Stimulated activated memory B cell treated with anti-CD40 and anti-IgM and Interleukin-4, amounts not matched to agents 10 μg/mL and 1 μg/mL and 100 μg/mL, for 72 hours (primary cell): ENCODE data around the gene CDH13.
A peak's percentile ranks its signal among the peaks of the same experiment; 100 is the strongest.

Source experiments
- ATAC-seq: fragments of 150-1000 bp; cut with Tn5 transposase; 2 replicates; pipeline ENCODE4 v1.10.0; 2021
- H3K27ac Mint-ChIP-seq: one replicate; pipeline ENCODE4 v1.8.0; 2022; ENCODE audit warnings: mild to moderate bottlenecking, mixed read lengths
- H3K27me3 Mint-ChIP-seq: one replicate; pipeline ENCODE4 v1.8.0; 2022; ENCODE audit warnings: mixed read lengths
- H3K36me3 Mint-ChIP-seq: one replicate; pipeline ENCODE4 v1.8.0; 2022; ENCODE audit warnings: mixed read lengths
- H3K4me1 Mint-ChIP-seq: one replicate; pipeline ENCODE4 v1.8.0; 2022; ENCODE audit warnings: mixed read lengths
- H3K4me3 Mint-ChIP-seq: one replicate; pipeline ENCODE4 v1.8.0; 2022; ENCODE audit warnings: mild to moderate bottlenecking, moderate library complexity, mixed read lengths
- H3K9me3 Mint-ChIP-seq: one replicate; pipeline ENCODE4 v1.8.0; 2022; ENCODE audit warnings: mixed read lengths

The CDH13 gene

DNA sequence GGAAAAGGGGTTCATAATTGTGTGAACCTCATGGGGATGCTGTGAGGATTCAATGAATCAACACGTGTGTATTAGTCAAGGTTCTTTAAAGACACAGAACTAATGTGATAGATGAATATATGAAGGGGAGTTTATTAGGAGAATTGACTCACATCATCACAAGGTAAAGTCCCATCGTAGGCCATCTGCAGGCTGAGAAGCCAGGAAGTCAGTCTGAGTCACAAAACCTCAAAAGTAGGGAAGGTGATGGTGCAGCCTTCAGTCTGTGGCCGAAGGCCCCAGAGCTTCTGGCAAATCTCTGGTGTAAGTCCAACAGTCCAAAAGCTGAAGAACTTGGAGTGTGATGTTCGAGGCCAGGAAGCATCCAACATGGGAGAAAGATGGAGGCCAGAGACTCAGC lies 413.4 kb downstream of the CDH13 start:
- H3K27ac Mint-ChIP-seq: no peak overlapping the region
- no peaks in the 10 kb centered on the region for H3K4me1 Mint-ChIP-seq
- H3K27me3 Mint-ChIP-seq: peaks cover 37% of the 10 kb centered on the region
- no peaks in the 10 kb centered on the region for H3K36me3 Mint-ChIP-seq
- ATAC-seq: peak; percentile 50
- no peaks in the 10 kb centered on the region for H3K9me3 Mint-ChIP-seq
- H3K4me3 Mint-ChIP-seq: no peak overlapping the region

DNA sequence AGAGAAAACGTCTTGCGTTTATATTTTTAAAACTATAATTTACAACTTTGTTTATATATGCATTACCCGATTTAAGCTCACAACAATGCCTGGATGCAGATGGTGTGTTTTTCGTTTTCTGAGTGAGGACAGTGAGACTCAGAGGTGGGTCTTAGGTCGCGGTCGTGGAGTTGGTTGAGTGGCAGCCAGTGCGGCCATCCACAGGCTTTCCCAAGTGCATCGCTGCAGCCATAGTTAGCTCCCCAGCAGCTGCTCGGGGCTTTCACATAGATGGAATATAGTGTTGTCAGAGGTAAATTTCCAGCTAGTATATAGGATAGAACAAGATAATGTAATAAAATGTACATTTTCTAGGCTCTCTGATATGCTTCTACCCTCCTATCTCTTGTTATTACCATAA lies 417.8 kb downstream of the CDH13 start:
- ATAC-seq: no peak
- Mint-ChIP-seq H3K9me3 (no peaks in the 10 kb centered on the region), H3K4me3 (no peak overlapping the region), H3K36me3 (no peaks in the 10 kb centered on the region), H3K27me3 (peaks cover 13% of the 10 kb centered on the region), H3K27ac (no peak overlapping the region), H3K4me1 (no peaks in the 10 kb centered on the region)

DNA sequence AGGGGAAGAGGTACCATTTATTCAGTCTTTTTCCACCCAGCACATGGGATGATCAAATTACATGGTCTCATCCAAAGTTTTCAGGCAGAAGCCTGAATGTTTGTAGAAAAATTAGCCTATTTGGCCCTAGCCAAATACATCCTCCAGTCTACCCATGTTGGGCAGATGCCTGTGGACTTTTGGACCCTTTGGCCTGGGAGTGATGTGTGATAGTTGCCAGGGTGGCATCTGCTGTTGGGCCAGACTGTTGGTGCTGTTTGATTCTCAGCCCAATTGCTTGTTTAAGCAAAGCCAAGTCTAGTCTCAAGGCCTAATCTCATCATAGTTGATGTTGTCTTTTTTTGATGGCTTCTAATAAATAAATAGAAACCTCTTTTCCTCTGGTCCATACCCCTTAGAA lies 419.0 kb downstream of the CDH13 start:
- no peaks in the 10 kb centered on the region for H3K36me3 Mint-ChIP-seq
- no peaks in the 10 kb centered on the region for H3K4me1 Mint-ChIP-seq
- H3K27ac Mint-ChIP-seq: no peak overlapping the region
- H3K9me3 Mint-ChIP-seq: peaks cover 6% of the 10 kb centered on the region
- ATAC-seq: no peak
- H3K27me3 Mint-ChIP-seq: peaks cover 14% of the 10 kb centered on the region
- no peak overlapping the region for H3K4me3 Mint-ChIP-seq

DNA sequence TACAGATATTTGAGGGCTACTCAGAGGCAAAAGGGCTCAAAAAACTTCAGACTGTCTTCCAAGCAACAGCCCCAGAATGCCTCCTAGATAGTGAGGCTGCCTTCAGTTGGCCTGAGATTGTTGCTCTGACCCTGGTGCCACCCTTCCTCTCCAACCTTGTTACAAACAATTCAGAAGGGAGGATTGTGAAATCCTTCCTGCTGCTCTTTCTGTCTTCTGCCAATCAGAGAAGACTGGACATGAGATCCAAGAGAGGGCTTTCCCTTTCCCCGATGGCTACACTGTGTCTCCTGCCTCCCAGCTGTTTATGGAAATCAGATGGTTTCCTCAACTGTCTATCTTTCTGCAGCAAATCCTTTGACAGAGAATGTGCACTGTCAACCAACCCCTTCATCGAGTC lies 419.9 kb downstream of the CDH13 start:
- H3K4me1 Mint-ChIP-seq: no peaks in the 10 kb centered on the region
- H3K36me3 Mint-ChIP-seq: no peaks in the 10 kb centered on the region
- H3K27me3 Mint-ChIP-seq: peaks cover 21% of the 10 kb centered on the region
- H3K27ac Mint-ChIP-seq: no peak overlapping the region
- no peak for ATAC-seq
- H3K9me3 Mint-ChIP-seq: peaks cover 8% of the 10 kb centered on the region
- no peak overlapping the region for H3K4me3 Mint-ChIP-seq

DNA sequence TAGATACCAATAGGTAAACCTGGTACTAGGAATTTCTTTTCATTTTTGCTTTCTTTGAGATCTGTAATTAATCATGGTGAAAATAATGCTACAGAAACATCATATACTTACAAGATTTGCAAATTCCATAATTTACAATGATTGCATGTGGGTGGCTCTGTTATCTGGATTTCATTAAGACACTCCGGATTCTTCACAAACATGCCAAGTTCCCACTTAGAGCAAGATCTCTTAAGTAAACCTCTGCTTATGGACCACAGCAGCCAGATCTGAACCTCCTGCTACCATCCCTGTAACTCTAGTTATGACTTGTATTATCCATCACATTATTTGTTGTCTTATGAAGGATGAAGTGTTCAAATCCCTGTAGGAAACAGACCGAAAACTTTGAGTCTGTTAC lies 424.7 kb downstream of the CDH13 start:
- Mint-ChIP-seq H3K27me3 (peaks cover 16% of the 10 kb centered on the region), H3K36me3 (no peaks in the 10 kb centered on the region), H3K4me1 (no peaks in the 10 kb centered on the region), H3K9me3 (peaks cover 8% of the 10 kb centered on the region), H3K27ac (no peak overlapping the region), H3K4me3 (no peak overlapping the region)
- no peak for ATAC-seq

DNA sequence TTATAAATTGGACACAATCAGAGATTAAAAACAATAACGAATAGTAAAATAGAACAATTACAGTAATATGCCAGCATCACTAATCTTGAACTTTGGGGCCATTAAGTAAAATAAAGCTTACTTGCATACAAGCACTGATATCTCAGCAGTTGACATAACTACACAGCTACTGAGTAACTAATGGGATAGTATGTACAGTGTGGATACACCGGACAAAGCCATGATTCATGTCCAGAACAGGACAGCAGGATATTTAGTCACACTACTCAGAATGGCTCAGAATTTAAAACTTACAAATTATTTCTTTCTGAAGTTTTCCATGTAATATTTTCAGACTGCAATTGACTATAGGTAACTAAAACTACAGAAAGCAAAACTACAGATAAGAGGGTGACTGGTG lies 427.5 kb downstream of the CDH13 start:
- Mint-ChIP-seq H3K4me3 (no peak overlapping the region), H3K9me3 (peaks cover 8% of the 10 kb centered on the region), H3K36me3 (no peaks in the 10 kb centered on the region), H3K4me1 (no peaks in the 10 kb centered on the region), H3K27ac (no peak overlapping the region), H3K27me3 (peaks cover 16% of the 10 kb centered on the region)
- ATAC-seq: no peak

DNA sequence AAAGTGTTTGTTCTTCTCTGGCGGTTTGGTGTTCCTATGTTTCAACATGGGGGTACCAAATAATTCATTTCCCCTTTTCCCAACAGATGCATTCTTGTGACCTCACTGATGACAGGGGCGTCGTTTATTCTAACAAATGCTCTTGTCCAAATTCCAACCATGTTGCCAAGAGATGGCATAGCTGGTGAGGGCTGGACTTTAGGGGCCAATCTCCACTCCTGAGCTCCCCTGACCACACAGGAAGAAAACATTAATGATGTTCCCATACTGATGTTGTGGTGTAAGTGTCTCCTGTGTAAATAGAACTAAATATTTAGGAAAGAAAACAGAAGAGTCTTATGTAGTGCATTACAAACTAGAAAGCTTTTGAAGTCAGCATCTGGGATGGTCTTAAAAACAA lies 431.6 kb downstream of the CDH13 start:
- Mint-ChIP-seq H3K27ac (no peak overlapping the region), H3K36me3 (no peaks in the 10 kb centered on the region), H3K27me3 (peaks cover 5% of the 10 kb centered on the region), H3K9me3 (no peaks in the 10 kb centered on the region), H3K4me3 (no peak overlapping the region), H3K4me1 (no peaks in the 10 kb centered on the region)
- no peak for ATAC-seq

DNA sequence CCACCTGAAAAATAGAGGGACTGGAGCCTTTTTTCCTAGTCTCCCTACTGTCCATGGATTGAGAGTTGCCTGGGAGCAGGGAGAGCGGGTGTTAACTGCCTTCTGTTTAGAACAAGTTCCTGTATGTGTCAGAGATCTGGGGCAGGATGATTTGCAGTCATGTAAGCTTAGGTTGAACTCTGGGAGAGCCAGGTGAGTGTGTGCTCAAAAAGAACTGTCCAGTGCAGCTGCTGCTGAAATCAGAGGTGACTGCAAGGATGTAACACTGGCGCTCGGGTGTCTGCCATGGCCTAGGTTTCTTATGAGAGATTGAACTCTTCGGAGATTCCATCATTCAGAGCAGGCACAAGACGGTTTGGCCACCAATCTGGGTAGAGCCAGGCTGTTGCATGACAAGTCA lies 432.5 kb downstream of the CDH13 start:
- no peak for ATAC-seq
- Mint-ChIP-seq H3K4me1 (no peaks in the 10 kb centered on the region), H3K4me3 (no peak overlapping the region), H3K27me3 (peaks cover 10% of the 10 kb centered on the region), H3K27ac (no peak overlapping the region), H3K36me3 (no peaks in the 10 kb centered on the region), H3K9me3 (no peaks in the 10 kb centered on the region)

DNA sequence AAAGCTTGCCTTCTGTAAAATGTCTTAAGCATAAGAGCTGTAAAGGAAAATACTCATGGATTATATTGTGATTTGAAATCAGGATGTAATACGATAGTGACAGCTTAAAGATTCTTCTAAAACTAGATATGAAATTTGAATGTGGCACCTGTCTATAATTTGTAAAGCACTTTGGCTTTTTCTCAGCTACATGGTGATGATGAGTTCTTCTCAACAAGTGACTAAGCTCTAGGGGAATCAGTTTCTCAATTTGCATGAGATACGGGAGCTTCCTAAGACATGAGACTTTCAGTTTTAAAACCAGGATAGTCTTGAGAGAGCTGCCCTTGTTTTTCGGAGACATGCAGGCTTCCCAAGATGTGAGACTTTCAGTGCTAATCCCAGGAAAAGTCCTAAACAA lies 439.2 kb downstream of the CDH13 start:
- H3K27ac Mint-ChIP-seq: no peak overlapping the region
- H3K36me3 Mint-ChIP-seq: no peaks in the 10 kb centered on the region
- no peaks in the 10 kb centered on the region for H3K4me1 Mint-ChIP-seq
- peaks cover 10% of the 10 kb centered on the region for H3K27me3 Mint-ChIP-seq
- H3K9me3 Mint-ChIP-seq: peaks cover 7% of the 10 kb centered on the region
- ATAC-seq: no peak
- no peak overlapping the region for H3K4me3 Mint-ChIP-seq

DNA sequence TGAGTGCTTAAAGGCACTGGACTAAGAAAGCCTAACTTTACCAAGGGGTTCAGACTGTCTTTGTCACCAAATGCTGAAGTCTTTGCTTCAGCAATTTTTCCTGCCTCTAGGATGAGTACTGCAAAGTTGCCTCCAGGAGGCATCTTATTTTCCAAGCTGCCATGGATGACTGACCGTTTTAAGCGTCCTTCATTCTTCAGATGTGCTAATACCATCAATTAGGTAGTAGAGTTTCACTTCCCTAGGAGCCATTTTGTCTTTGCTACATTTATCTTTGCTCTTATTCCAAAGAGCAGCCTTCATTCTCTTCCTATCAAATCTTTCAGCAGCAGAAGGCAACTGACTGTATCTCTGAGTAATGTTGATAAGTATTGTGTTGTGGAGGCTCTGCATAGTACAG lies 440.1 kb downstream of the CDH13 start:
- Mint-ChIP-seq H3K27ac (no peak overlapping the region), H3K9me3 (peaks cover 7% of the 10 kb centered on the region), H3K27me3 (peaks cover 10% of the 10 kb centered on the region), H3K4me3 (no peak overlapping the region), H3K36me3 (no peaks in the 10 kb centered on the region), H3K4me1 (no peaks in the 10 kb centered on the region)
- ATAC-seq: no peak

DNA sequence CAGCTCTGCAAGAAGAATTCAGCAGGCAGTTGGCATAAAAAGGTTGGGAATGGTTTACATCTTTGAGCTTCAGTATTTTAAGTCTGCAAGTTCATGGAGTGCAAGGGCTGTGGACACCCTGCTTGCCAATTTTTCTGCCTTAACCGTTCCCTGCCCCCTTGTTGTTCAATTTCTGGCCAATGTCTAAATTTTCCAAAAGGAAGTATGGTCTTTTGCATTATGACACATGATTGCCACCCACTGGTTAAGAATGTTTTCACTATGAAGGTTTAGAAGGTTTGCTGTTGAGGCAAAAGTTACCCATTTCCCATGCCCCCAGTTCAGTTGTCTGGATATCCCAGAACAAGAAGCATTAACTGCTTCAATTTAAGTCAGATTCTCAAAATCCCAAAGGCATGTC lies 441.9 kb downstream of the CDH13 start:
- ATAC-seq: no peak
- H3K36me3 Mint-ChIP-seq: no peaks in the 10 kb centered on the region
- no peak overlapping the region for H3K4me3 Mint-ChIP-seq
- peaks cover 7% of the 10 kb centered on the region for H3K9me3 Mint-ChIP-seq
- H3K4me1 Mint-ChIP-seq: no peaks in the 10 kb centered on the region
- peaks cover 1% of the 10 kb centered on the region for H3K27me3 Mint-ChIP-seq
- H3K27ac Mint-ChIP-seq: no peak overlapping the region

DNA sequence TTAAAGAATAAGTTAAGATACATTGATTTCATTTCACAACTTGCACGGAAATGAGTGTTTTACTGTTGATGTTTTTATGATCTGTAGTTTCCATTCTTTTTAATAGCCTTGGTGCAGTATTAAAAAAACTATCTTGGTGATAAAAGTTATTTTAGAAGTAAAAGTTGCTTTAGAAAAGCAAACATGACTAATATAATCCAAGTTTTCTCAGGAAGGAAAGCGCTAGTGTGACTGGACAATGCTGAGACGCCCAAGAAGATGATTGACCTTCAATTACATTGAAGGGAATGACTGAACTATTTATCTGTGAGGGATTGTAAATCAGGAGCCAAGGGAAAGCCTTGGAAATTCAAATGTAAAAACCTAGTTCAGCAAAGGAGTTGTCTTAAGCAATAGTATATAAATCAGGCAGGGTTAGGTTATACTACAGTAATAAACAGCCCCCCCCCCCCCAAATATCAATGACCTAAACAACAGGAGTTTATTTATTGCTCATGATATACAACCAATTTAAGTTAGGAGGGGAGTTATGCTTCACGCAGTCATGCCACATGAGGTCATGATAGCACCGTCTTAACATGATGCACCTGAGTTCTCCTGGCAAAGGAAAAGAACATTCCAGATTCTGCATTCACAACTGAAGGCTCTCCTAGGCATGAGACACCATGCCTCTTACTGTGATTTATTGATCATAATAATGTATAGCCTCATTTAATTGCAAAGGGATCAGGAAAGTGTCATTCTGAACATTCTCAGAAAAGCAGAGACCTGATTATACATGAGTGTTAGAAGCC lies 443.8 kb downstream of the CDH13 start:
- H3K36me3 Mint-ChIP-seq: no peaks in the 10 kb centered on the region
- peaks cover 3% of the 10 kb centered on the region for H3K9me3 Mint-ChIP-seq
- H3K4me3 Mint-ChIP-seq: no peak overlapping the region
- no peak for ATAC-seq
- no peak overlapping the region for H3K27ac Mint-ChIP-seq
- H3K4me1 Mint-ChIP-seq: no peaks in the 10 kb centered on the region
- no peaks in the 10 kb centered on the region for H3K27me3 Mint-ChIP-seq

DNA sequence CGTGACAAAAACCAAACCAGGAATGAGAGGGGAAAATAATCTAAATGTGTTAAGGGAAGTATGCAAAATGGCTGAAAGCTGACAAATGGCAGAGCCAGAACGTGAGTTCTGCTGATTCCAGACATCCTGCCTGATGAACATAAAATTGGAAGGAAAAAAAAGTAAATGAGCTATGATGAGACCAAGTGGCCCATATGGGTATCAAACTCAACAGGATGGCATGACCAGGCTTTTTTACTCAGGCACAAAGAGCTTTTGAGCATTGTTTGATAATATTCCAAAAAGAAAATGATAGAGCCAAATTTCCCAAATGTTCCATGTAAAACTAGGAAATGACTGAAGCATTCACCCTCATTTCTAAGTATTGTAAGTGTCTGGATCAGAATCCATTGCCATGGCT lies 449.2 kb downstream of the CDH13 start:
- ATAC-seq: no peak
- no peaks in the 10 kb centered on the region for H3K36me3 Mint-ChIP-seq
- H3K27ac Mint-ChIP-seq: no peak overlapping the region
- no peaks in the 10 kb centered on the region for H3K4me1 Mint-ChIP-seq
- H3K4me3 Mint-ChIP-seq: no peak overlapping the region
- H3K27me3 Mint-ChIP-seq: no peaks in the 10 kb centered on the region
- H3K9me3 Mint-ChIP-seq: no peaks in the 10 kb centered on the region

DNA sequence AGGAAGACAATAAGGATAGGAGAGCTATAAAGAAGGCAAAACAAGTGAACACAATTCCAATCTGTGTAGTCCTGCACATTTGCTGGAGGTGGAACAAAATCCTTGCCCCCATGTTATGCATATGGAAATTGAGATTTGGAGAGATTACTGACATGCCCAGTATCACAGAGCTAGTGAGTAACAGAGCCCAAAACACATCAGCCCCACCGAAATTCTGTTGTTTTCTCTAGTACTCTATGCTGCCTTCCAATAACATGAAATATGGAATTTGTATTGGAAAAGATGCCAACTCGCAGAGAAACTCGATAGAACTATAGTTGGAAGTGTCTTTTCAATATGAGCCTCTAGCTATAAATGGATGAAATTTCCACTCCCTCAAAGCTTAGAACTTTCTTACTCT lies 456.6 kb downstream of the CDH13 start:
- ATAC-seq: no peak
- Mint-ChIP-seq H3K27ac (no peak overlapping the region), H3K9me3 (no peaks in the 10 kb centered on the region), H3K36me3 (no peaks in the 10 kb centered on the region), H3K4me3 (no peak overlapping the region), H3K4me1 (no peaks in the 10 kb centered on the region), H3K27me3 (no peaks in the 10 kb centered on the region)

DNA sequence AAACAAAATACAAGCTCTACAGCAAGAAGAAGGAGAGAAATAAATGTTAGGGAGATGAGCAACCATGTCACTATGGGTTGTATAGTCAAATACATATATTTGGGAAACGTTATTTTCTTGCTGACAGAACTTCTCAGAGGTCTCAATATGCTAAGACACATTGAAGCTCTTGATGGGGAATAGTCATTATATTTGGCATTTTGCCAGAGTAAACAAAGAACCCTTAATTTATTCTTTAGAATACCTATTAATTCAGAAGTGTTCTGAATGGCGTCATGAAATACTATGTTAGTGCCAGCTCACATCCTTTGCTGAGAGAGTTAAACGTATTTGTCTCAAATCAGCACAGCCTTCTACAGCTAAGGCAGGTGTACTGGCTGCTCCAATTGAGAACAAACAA lies 458.9 kb downstream of the CDH13 start:
- no peaks in the 10 kb centered on the region for H3K4me1 Mint-ChIP-seq
- ATAC-seq: no peak
- H3K27ac Mint-ChIP-seq: no peak overlapping the region
- H3K27me3 Mint-ChIP-seq: no peaks in the 10 kb centered on the region
- no peak overlapping the region for H3K4me3 Mint-ChIP-seq
- H3K9me3 Mint-ChIP-seq: peaks cover 2% of the 10 kb centered on the region
- H3K36me3 Mint-ChIP-seq: no peaks in the 10 kb centered on the region

DNA sequence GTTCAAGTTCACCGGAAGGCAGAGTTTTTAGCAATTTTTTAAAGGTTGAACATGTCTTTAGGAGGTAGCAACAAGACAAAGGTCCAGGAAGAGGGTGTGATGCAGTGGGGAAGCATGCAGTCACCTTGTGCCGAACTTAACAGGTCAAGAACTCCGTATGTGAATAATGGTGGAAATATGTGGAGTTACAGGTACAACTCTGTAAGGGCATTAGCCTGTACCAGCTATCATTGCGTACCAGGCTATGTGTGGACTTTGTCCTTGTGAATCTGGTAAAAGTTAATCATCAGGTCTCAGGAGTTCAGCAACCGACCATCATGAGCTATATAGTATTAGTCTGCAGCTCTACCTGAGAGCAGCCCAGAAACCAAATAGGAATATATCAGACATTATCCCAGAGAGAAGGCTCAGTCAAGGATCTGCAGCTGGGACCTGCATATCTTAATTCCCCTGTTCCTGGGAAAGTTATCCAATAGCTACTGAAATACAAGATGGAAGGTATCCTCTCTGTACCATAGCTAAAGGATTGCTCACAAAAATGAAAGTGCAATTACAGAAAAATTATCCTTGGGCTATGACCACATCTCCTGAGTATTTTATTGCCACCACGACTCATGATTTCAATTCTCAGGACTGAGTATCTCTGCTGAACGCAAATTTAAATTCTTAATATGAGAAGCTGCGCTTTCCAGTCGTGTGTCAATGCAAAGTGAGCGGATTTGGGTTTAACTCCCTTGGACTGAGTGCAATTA lies 469.3 kb downstream of the CDH13 start:
- Mint-ChIP-seq H3K4me3 (no peak overlapping the region), H3K36me3 (no peaks in the 10 kb centered on the region)
- ATAC-seq: no peak

More for the DNA sequence above, 469.3 kb downstream of the CDH13 start:
- peaks cover 9% of the 10 kb centered on the region for H3K27me3 Mint-ChIP-seq
- peaks cover 5% of the 10 kb centered on the region for H3K9me3 Mint-ChIP-seq
- H3K4me1 Mint-ChIP-seq: no peaks in the 10 kb centered on the region
- H3K27ac Mint-ChIP-seq: no peak overlapping the region
